ENCODE measurements around the gene CIZ1.
A peak's percentile ranks its signal among the peaks of the same experiment; 100 is the strongest.
"Not testable (repeated sequence)": the region's sequence is repeated elsewhere in the genome, so short reads cannot be mapped to it uniquely, and the experiment has no call there.

CIZ1 gene

GRCh38 chr9:128149951-128150593 lies 41.3 kb downstream of the CIZ1 start:
- no peak for DNase-seq (ENCODE audit: low read depth, low spot score)
- H3K27ac ChIP-seq = peak overlapping the region; percentile 98

- DNase-seq (ENCODE audit: low read depth, low spot score) = peak; percentile 84
- peak within 1 kb of the TSS; percentile 98 for H3K27ac ChIP-seq
Observed at GRCh38 chr9:128149001-128149701, 42.2 kb downstream of the CIZ1 start, which contains the start of gene LCN2. Gene LCN2, plus strand, starts transcription at chr9:128149453. Its CDS starts 73 bp downstream, at chr9:128149526.

- peak overlapping the region; percentile 98 for H3K27ac ChIP-seq
- no peak for DNase-seq (ENCODE audit: low read depth, low spot score)
Observed at GRCh38 chr9:128148509-128149000, 42.8 kb downstream of the CIZ1 start.

GRCh38 chr9:128146591-128147120 lies 44.7 kb downstream of the CIZ1 start:
- no peak for DNase-seq (ENCODE audit: low read depth, low spot score)
- H3K27ac ChIP-seq = peak overlapping the region; percentile 95

- DNase-seq (ENCODE audit: low read depth, low spot score) = no peak
- peak overlapping the region; percentile 95 for H3K27ac ChIP-seq
Observed at GRCh38 chr9:128145951-128146351, 45.4 kb downstream of the CIZ1 start.

GRCh38 chr9:128145536-128145935 lies 45.8 kb downstream of the CIZ1 start:
- peak overlapping the region; percentile 95 for H3K27ac ChIP-seq
- DNase-seq (ENCODE audit: low read depth, low spot score) = peak; percentile 95

GRCh38 chr9:128144239-128145181 lies 46.9 kb downstream of the CIZ1 start:
- peak overlapping the region; percentile 95 for H3K27ac ChIP-seq
- DNase-seq (ENCODE audit: low read depth, low spot score) = no peak

GRCh38 chr9:128143525-128144238 lies 47.7 kb downstream of the CIZ1 start:
- peak overlapping the region; percentile 95 for H3K27ac ChIP-seq

GRCh38 chr9:128142596-128142995 lies 48.8 kb downstream of the CIZ1 start:
- H3K27ac ChIP-seq = peak overlapping the region; percentile 95
- no peak for DNase-seq (ENCODE audit: low read depth, low spot score)

More at GRCh38 chr9:128143525-128144238, 47.7 kb downstream of the CIZ1 start:
- no peak for DNase-seq (ENCODE audit: low read depth, low spot score)

GRCh38 chr9:128142061-128142460 lies 49.3 kb downstream of the CIZ1 start:
- peak overlapping the region; percentile 27 for H3K27ac ChIP-seq
- DNase-seq (ENCODE audit: low read depth, low spot score) = no peak

GRCh38 chr9:128141604-128142003 lies 49.8 kb downstream of the CIZ1 start:
- no peak for DNase-seq (ENCODE audit: low read depth, low spot score)
- H3K27ac ChIP-seq = peak overlapping the region; percentile 27

GRCh38 chr9:128139621-128140020 lies 51.8 kb downstream of the CIZ1 start:
- no peak for DNase-seq (ENCODE audit: low read depth, low spot score)

GRCh38 chr9:128138001-128138400 lies 53.4 kb downstream of the CIZ1 start:
- peak overlapping the region; percentile 58 for H3K27ac ChIP-seq
- DNase-seq (ENCODE audit: low read depth, low spot score) = no peak

More at GRCh38 chr9:128139621-128140020, 51.8 kb downstream of the CIZ1 start:
- H3K27ac ChIP-seq = no peak overlapping the region

- peak; percentile 76 for DNase-seq (ENCODE audit: low read depth, low spot score)
- peak overlapping the region; percentile 58 for H3K27ac ChIP-seq
Observed at GRCh38 chr9:128136816-128137793, 54.3 kb downstream of the CIZ1 start.

GRCh38 chr9:128135561-128135960 lies 55.8 kb downstream of the CIZ1 start:
- not testable (repeated sequence) for H3K27ac ChIP-seq; DNase-seq (ENCODE audit: low read depth, low spot score)

- not testable (repeated sequence) for DNase-seq (ENCODE audit: low read depth, low spot score); H3K27ac ChIP-seq
Observed at GRCh38 chr9:128132139-128132538, 59.2 kb downstream of the CIZ1 start.

- H3K27ac ChIP-seq; DNase-seq (ENCODE audit: low read depth, low spot score): not testable (repeated sequence)
Observed at GRCh38 chr9:128131346-128131745, 60.0 kb downstream of the CIZ1 start.

- not testable (repeated sequence) for H3K27ac ChIP-seq; DNase-seq (ENCODE audit: low read depth, low spot score)
Observed at GRCh38 chr9:128130651-128131050, 60.7 kb downstream of the CIZ1 start.

Measured in epithelial cell of prostate (primary cell).